ENCODE measurements around the gene PRAMEF10. TPM values are rescaled to one million over a fixed set of nuclear protein-coding genes. Genes with fewer than 3 reads are reported as not detected.
"Not testable (repeated sequence)": the region's sequence is repeated elsewhere in the genome, so short reads cannot be mapped to it uniquely, and the experiment has no call there.

The PRAMEF10 gene
- total and polyA plus RNA-seq, 9 of the 15 experiments (the other 6 are each of a cell fraction or from before 2014, with no cell fraction given), result not detected

GRCh38 chr1:12886101-12886500 lies 12.0 kb downstream of the PRAMEF10 start, which contains the start of gene PRAMEF4:
Gene PRAMEF4 (minus strand): TSS chr1:12886201. CDS start chr1:12883394, 2,807 bp downstream.
- BruUV-seq (replicated peaks), result not testable (repeated sequence)
- in situ Hi-C loops (cut with MboI), result loop anchor here (5.0 kb wide), 1 partner anchor 54 kb away; the partner anchor contains the start of gene PRAMEF11

GRCh38 chr1:12878453-12878852 lies 19.6 kb downstream of the PRAMEF10 start:
- intact Hi-C loops (cut with micrococcal nuclease); H3K9me1 ChIP-seq (ENCODE audit: control insufficient read depth, insufficient read depth, low read length); H2AFZ ChIP-seq (ENCODE audit: low read depth, low read length); BruUV-seq (replicated peaks); H4K20me1 ChIP-seq (replicated peaks; ENCODE audit: control insufficient read depth, insufficient read depth, low read length); H3K9ac ChIP-seq (ENCODE audit: insufficient read depth in 1 of 2, low read depth in 2 of 2, low read length in 2 of 2); ATAC-seq; H3K27ac ChIP-seq (ENCODE audit: extremely low read depth, low read depth, low read length); H3K36me3 ChIP-seq (ENCODE audit: control insufficient read depth, insufficient read depth, low read length); in situ Hi-C loops (cut with MboI); H3K4me3 ChIP-seq; H3K4me1 ChIP-seq (replicated peaks in 1 of 2; ENCODE audit: control insufficient read depth in 2 of 2, insufficient read depth in 2 of 2, low read length in 2 of 2); CTCF ChIA-PET (ENCODE audit: low intra/inter-chr PET ratio); POLR2A ChIA-PET; H3K79me2 ChIP-seq (ENCODE audit: control insufficient read depth, insufficient read depth, low read length); H3K9me3 ChIP-seq (replicated peaks; ENCODE audit: control insufficient read depth, insufficient read depth, low read depth, low read length); H3K27me3 ChIP-seq (ENCODE audit: control insufficient read depth in 2 of 2, insufficient read depth in 2 of 2, low read length in 2 of 2); H3K4me2 ChIP-seq (ENCODE audit: insufficient read depth, low read length); FAIRE-seq; DNase-seq (ENCODE audit: extremely low read depth in 1 of 4, low spot score in 3 of 4): not testable (repeated sequence)
- WGBS (ENCODE audit: insufficient coverage, low coverage, missing lambda C conversion rate), result 0% methylated on average over 3 of the region's 4 CpGs

More at GRCh38 chr1:12886101-12886500, 12.0 kb downstream of the PRAMEF10 start, which contains the start of gene PRAMEF4:
- H3K9ac ChIP-seq (ENCODE audit: insufficient read depth in 1 of 2, low read depth in 2 of 2, low read length in 2 of 2); CTCF ChIA-PET (ENCODE audit: low intra/inter-chr PET ratio); H3K9me3 ChIP-seq (replicated peaks; ENCODE audit: control insufficient read depth, insufficient read depth, low read depth, low read length); H3K79me2 ChIP-seq (ENCODE audit: control insufficient read depth, insufficient read depth, low read length); H3K27me3 ChIP-seq (ENCODE audit: control insufficient read depth in 2 of 2, insufficient read depth in 2 of 2, low read length in 2 of 2); H2AFZ ChIP-seq (ENCODE audit: low read depth, low read length); H3K27ac ChIP-seq (ENCODE audit: extremely low read depth, low read depth, low read length); H3K4me3 ChIP-seq; FAIRE-seq; intact Hi-C loops (cut with micrococcal nuclease); ATAC-seq; H3K4me1 ChIP-seq (replicated peaks in 1 of 2; ENCODE audit: control insufficient read depth in 2 of 2, insufficient read depth in 2 of 2, low read length in 2 of 2); DNase-seq (ENCODE audit: extremely low read depth in 1 of 4, low spot score in 3 of 4); H4K20me1 ChIP-seq (replicated peaks; ENCODE audit: control insufficient read depth, insufficient read depth, low read length); H3K4me2 ChIP-seq (ENCODE audit: insufficient read depth, low read length); POLR2A ChIA-PET; H3K36me3 ChIP-seq (ENCODE audit: control insufficient read depth, insufficient read depth, low read length); H3K9me1 ChIP-seq (ENCODE audit: control insufficient read depth, insufficient read depth, low read length): not testable (repeated sequence)
- 6% methylated on average over 3 of the region's 3 CpGs for WGBS (ENCODE audit: insufficient coverage, low coverage, missing lambda C conversion rate)

- H3K27ac ChIP-seq (ENCODE audit: extremely low read depth, low read depth, low read length); H3K79me2 ChIP-seq (ENCODE audit: control insufficient read depth, insufficient read depth, low read length); H3K4me1 ChIP-seq (replicated peaks in 1 of 2; ENCODE audit: control insufficient read depth in 2 of 2, insufficient read depth in 2 of 2, low read length in 2 of 2); FAIRE-seq; CTCF ChIA-PET (ENCODE audit: low intra/inter-chr PET ratio); H3K36me3 ChIP-seq (ENCODE audit: control insufficient read depth, insufficient read depth, low read length); H3K4me2 ChIP-seq (ENCODE audit: insufficient read depth, low read length); H3K27me3 ChIP-seq (ENCODE audit: control insufficient read depth in 2 of 2, insufficient read depth in 2 of 2, low read length in 2 of 2); H3K4me3 ChIP-seq; DNase-seq (ENCODE audit: extremely low read depth in 1 of 4, low spot score in 3 of 4); intact Hi-C loops (cut with micrococcal nuclease); ATAC-seq; H3K9me3 ChIP-seq (replicated peaks; ENCODE audit: control insufficient read depth, insufficient read depth, low read depth, low read length); H4K20me1 ChIP-seq (replicated peaks; ENCODE audit: control insufficient read depth, insufficient read depth, low read length); H3K9ac ChIP-seq (ENCODE audit: insufficient read depth in 1 of 2, low read depth in 2 of 2, low read length in 2 of 2); H2AFZ ChIP-seq (ENCODE audit: low read depth, low read length); POLR2A ChIA-PET; H3K9me1 ChIP-seq (ENCODE audit: control insufficient read depth, insufficient read depth, low read length); BruUV-seq (replicated peaks): not testable (repeated sequence)
- in situ Hi-C loops (cut with MboI), result loop anchor here (5.0 to 10.0 kb wide), 2 partner anchors 66 to 171 kb away; no protein-coding TSS in a partner anchor
- 0% methylated on average over 3 of the region's 7 CpGs for WGBS (ENCODE audit: insufficient coverage, low coverage, missing lambda C conversion rate)
Observed at GRCh38 chr1:12863131-12863880, 34.8 kb downstream of the PRAMEF10 start.

- H2AFZ ChIP-seq (ENCODE audit: low read depth, low read length); H3K9ac ChIP-seq (ENCODE audit: insufficient read depth in 1 of 2, low read depth in 2 of 2, low read length in 2 of 2); H3K36me3 ChIP-seq (ENCODE audit: control insufficient read depth, insufficient read depth, low read length); in situ Hi-C loops (cut with MboI); H3K4me1 ChIP-seq (replicated peaks in 1 of 2; ENCODE audit: control insufficient read depth in 2 of 2, insufficient read depth in 2 of 2, low read length in 2 of 2); H3K9me3 ChIP-seq (replicated peaks; ENCODE audit: control insufficient read depth, insufficient read depth, low read depth, low read length); H3K27me3 ChIP-seq (ENCODE audit: control insufficient read depth in 2 of 2, insufficient read depth in 2 of 2, low read length in 2 of 2); intact Hi-C loops (cut with micrococcal nuclease); H3K4me2 ChIP-seq (ENCODE audit: insufficient read depth, low read length); H4K20me1 ChIP-seq (replicated peaks; ENCODE audit: control insufficient read depth, insufficient read depth, low read length); ATAC-seq; H3K9me1 ChIP-seq (ENCODE audit: control insufficient read depth, insufficient read depth, low read length); FAIRE-seq; CTCF ChIA-PET (ENCODE audit: low intra/inter-chr PET ratio); H3K79me2 ChIP-seq (ENCODE audit: control insufficient read depth, insufficient read depth, low read length); DNase-seq (ENCODE audit: extremely low read depth in 1 of 4, low spot score in 3 of 4); H3K4me3 ChIP-seq; BruUV-seq (replicated peaks); H3K27ac ChIP-seq (ENCODE audit: extremely low read depth, low read depth, low read length): not testable (repeated sequence)
- WGBS (ENCODE audit: insufficient coverage, low coverage, missing lambda C conversion rate), result 0% methylated on average over 1 of the region's 2 CpGs
- POLR2A ChIA-PET, result interaction anchor here (0.6 kb wide), 1 partner anchor 778 kb away, joined by 4 read pairs; no protein-coding TSS in a partner anchor
Observed at GRCh38 chr1:12856786-12857185, 41.3 kb downstream of the PRAMEF10 start, which contains the start of gene PRAMEF2. Gene PRAMEF2 (plus strand): TSS chr1:12857086. CDS start chr1:12859010, 1,924 bp downstream.

Measured in K562 (cell line).